HCEC 1CT (cell line): Measurements from ENCODE around the gene ARHGEF39.
"Not testable (repeated sequence)": the region's sequence is repeated elsewhere in the genome, so short reads cannot be mapped to it uniquely, and the experiment has no call there.

ENCODE experiments used
- DNase-seq: peaks from one replicate; pipeline ENCODE4 v3.0.0-alpha.2; 2017

The ARHGEF39 gene

DNA sequence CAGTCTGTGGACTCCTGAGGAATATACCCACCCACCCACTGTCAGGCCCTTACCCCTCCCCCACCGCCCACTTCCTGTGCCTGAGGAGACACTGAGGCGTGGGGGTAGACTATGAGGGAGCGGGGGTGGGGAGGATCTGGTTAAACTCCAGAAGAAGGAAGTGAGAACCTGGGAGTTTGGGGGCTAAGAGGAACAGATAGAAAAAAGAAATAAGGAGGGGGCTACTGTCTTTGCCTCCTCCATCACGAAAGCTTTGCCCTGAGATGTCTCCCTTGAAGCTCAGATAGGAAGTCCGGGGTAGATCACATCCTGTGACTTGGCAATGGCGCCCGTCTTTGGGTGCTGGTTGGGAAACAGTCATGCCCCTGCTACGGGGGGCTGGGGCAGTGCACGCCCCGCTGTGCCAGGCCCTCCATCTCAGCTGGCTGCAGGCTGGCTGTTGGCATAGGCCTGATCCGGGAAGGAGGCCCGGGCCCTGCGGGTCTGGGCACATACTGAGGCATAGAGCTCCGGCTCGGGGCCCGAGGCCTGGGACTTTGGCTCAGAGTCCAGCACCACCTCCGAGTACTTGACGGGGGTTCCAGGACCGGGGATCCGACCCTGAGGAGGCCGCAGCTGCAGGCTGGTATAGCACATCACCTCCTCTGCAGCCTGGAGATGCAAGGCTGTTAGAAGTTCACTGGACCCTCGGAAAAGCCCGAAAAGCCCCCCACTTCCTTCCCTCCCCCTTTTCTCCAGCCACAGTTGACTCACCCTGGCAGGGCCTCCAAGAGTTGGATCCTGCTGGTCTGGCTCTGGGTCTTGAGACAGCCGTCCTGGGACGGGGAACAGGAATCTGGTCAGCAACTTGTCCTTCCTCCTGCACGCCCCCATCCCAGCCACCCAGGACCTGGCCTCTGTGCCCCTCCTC, 15.3 kb downstream of the ARHGEF39 start:
- DNase-seq: no peak

DNA sequence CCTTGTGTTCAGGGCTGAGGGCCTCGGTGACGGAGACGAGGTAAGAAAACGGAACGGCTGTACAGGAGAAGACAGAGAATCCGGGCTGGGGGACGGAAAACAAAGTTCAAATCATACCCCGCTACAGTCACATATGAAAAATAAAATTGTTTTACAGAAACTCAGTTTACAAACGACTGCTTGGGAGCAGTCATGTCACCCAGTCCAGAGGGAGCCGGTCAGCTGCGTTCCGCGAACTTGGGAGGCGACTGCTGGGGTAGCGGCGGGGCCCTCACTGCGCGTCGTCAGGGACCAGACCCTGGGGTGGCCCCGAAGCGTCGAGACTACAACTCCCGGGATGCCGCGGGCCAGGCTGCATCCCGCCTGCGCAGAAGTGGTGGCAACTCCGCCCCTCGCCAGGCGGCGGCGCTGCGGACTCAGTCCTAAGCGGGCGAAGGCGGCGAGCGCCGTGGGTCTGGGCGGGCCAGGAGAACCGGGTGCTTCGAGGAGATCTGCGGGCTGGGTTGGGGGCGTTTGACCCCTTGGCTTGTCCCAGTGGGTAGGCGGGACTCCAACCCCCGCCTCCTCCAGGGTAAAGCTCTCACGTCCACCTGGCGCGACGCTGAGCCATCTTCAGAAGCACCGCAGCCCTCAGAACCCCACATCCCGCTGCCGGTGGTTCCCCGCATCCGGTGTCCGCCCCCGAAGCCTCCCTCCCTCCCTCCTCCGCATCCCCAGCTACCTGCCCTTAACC, 18.3 kb downstream of the ARHGEF39 start:
- DNase-seq: peak; percentile 89

DNA sequence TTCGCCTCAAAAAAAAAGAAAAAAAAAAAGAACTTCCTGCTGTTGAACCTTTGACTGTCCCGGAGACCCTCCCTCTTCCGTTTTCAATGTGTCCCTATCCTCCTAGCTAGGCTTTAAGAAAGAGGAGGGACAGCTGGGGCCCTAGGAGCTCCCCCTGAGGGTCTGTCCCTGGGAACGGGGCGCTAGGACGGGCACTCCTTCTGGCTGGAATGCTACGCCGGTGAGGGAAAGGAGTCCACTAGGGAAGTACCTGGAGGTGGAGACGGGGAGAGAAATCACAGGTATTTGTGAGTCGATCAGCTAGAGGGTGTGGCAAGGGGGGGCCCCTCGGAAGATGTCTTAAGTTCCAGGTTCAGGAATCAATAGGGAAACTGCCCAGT, 18.9 kb downstream of the ARHGEF39 start:
- no peak for DNase-seq

DNA sequence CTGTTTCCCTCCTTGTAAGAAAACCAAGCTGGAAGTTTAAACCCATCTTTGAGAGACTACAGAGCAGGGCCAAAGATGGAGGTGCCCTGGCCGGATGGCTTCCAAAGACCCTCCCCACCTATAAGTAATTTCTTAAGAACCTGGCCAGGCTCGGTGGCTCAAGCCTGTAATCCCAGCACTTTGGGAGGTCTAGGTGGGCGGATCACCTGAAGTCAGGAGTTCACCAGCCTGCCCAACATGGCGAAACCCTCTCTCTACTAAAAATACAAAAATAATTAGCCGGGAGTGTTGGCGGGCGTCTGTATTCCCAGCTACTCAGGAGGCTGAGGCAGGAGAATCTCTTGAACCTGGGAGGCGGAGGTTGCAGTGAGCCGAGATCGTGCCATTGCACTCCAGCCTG, 19.3 kb downstream of the ARHGEF39 start:
- DNase-seq: not testable (repeated sequence)

DNA sequence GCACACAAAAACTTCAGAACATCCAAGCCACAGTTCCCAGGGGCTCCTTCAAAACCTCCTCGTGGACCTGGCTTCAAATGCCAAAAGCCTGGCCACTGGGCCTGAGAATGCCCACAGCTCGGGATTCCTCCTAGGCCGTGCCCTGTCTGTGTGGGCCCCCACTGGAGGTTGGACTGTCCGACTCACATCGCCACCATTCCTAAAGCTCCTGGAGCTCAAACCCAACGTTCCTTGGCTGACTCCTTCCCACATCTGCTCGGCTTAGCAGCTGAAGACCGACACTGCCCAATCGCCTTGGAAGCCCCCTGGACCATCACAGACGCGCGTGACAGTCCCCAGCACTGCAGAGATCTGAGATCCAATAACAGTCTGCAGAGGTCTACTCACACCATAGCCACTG, 21.9 kb downstream of the ARHGEF39 start:
- no peak for DNase-seq

DNA sequence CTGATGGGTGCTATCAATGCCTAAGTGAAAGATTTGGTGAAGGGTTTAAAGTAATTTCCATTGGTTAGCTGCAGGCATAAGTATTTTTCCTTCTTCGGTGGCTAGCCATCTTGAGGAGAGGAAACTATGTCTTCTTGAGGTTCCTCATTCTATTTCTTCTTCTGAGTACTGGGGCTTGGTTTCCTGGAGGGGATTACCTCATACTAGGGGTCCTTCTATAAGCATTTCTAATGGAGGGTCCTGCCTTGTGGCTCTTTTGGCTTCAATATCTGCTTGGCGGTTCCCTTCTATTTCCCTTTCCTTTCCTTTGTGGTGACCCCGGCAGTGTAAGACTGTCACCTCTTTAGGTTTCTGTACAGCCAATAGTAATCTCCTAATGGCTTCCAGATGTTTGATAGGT, 23.5 kb downstream of the ARHGEF39 start:
- not testable (repeated sequence) for DNase-seq

DNA sequence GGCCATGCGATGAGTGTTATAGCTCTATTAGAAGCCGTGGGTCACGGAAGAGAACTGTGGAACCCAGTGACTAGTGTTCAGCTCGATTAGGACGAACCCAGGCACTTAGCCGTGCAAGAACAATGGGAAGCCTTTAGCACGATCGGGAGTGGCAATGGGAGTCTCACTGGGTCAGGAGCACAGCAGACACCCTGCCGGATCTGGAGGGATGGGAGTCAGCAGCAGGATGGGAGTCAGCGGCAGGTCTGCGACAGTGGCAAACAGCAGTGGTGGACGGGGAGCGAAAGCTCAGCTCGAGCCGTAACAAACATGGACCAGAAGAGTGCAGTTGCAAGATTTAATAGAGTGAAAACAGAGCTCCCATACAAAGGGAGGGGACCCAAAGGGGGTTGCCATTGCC, 24.6 kb downstream of the ARHGEF39 start:
- not testable (repeated sequence) for DNase-seq

DNA sequence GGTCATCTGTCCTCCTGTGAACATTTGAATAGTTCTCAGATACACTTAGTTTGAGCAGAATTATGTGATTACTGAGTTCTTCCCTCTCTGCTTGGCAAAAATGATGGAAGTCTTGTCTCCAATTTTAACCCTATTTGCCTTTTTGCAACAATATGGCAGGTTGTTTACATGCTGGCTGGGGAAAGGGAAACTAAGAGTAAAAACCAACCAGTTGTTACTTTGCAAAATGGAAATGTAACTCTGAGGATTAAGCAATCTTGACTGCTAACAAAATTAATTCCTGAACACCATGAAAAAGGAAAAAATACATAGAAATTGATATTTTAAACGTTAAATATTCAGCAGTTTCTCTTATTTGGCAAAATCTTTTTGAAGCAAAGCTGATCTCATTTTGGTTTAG, 25.4 kb downstream of the ARHGEF39 start:
- no peak for DNase-seq

DNA sequence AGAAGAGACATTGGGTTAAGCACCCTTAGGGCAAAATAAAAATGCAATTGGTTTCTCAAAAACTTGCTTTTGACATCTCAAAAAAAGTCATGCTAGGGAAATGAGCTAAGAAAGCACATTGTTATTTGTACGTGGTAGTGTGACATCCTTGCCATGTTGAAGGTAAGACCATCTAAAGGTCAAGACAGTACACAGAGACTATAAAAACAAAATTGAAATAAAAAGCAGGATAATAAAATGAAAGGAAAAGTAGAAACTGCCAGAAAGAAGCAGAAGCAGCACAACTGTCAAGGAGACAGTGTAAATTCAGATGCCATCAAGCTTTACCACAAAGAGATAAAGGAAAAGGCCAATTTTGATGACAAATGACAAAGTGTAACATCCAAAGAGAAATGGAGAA, 25.8 kb downstream of the ARHGEF39 start:
- DNase-seq: not testable (repeated sequence)

DNA sequence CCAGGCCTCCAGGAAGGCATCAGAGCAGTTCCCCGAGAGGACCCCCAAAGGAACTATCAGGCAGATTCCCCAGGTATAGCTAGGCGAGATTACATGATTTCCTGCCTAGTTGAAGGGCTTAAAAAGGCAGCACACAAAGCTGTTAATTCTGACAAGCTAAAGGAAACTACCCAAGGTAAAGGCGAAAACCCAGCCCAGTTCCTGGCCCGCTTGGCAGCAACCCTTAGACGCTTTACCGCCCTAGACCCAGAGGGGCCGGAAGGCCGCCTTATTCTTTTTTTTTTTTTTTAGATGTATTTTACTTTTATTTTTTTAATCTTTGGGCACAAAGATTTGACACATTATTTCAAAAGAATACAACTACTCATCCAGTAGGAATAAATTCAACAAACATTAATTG, 26.2 kb downstream of the ARHGEF39 start:
- not testable (repeated sequence) for DNase-seq

DNA sequence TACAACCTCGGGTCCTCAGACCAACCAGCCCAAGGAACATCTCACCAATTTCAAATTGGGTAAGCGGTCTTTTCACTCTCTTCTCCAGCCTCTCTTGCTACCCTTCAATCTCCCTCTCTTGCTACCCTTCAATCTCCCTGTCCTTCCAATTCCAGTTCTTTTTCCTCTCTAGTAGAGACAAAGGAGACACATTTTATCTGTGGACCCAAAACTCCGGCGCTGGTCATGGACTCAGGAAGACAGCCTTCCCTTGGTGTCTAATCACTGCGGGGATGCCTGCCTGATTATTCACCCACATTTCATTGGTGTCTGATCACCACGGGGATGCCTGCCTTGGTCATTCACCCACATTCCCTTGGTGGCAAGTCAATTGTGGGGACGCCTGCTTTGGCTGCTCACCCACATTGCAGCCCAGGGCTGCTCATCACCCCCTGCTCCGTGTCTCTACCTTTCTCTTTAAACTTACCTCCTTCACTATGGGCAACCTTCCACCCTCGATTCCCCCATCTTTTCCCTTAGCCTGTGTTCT, 27.5 kb downstream of the ARHGEF39 start:
- not testable (repeated sequence) for DNase-seq

DNA sequence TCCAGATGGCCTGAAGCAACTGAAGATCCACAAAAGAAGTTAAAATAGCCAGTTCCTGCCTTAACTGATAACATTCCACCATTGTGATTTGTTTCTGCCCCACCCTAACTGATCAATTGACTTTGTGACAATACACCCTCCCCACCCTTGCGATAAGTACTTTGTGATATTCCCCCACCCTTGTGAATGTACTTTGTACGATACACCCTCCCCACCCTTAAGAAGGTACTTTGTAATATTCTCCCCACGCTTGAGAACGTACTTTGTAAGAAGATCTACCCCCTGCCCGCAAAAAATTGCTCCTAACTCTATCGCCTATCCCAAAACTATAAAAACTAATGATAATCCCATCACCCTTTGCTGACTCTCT, 28.1 kb downstream of the ARHGEF39 start:
- not testable (repeated sequence) for DNase-seq

DNA sequence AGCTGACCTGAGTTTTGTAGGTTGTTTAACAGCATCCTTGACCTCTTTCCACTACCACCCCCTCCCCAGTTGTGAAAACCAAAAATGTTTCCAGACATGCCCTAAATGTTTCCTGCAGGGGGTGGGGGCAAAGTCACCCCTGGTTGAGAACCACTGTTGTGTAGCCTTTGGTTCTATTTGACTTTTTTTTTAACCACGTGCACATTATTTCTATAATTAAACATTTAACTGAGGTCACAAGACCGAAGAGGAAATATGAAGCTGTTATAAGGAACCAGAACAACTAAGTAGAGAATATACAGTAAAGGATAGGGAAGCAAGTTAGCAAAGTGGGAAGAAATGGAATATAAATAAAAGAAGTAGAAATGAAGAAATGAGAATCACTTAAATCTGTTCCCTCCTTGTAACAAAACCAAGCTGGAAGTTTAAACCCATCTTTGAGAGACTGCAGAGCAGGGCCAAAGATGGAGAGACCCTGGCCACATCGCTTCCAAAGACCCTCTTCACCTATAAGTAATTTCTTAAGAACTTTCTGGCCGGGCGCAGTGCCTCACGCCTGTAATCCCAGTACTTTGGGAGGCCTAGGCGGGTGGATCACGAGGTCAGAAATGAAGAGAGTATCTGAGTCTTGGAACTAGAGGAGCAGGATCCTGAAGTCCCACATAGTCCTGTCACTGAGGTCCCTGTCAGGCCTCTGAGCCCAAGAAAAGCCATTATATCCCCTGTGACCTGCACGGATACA, 28.7 kb downstream of the ARHGEF39 start:
- DNase-seq: no peak

DNA sequence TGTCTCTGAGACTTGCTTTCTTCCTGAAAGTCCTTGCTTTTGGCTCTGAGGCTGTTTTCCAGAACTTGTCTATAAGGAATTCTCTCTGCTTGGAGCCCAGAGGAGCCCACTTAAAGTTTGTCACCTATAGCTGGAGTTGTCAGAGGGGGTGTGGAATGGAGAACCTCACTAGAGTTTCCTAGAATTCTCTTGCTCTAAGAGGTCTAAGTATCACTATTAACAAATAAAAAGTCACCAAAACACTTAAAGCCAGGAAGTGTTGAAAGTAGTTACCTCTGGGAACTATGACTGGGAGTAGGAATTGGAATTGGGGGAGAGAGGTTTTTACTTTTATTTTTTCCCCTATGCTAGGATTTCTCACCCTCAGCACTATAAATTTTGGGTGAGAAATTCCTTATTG, 29.3 kb downstream of the ARHGEF39 start:
- DNase-seq: no peak

DNA sequence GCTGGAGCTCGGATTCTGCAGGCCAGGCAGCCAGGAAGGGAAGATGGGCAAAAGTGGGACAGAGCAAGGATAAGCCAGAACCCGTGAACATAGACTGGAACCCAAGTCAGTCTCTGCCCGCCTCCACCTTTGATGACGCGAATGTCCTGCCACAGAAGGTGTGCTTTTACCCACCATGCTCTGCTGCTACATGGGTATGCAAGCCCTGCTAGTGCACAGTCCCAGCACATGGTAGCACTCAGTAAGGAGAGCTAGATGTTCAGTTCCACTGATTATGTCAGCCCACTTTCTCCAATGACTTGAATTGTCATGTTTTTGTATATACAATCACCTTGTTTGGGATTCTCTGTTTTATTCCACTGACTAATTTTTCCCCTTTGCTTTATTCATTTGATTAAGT, 35.4 kb downstream of the ARHGEF39 start:
- no peak for DNase-seq

DNA sequence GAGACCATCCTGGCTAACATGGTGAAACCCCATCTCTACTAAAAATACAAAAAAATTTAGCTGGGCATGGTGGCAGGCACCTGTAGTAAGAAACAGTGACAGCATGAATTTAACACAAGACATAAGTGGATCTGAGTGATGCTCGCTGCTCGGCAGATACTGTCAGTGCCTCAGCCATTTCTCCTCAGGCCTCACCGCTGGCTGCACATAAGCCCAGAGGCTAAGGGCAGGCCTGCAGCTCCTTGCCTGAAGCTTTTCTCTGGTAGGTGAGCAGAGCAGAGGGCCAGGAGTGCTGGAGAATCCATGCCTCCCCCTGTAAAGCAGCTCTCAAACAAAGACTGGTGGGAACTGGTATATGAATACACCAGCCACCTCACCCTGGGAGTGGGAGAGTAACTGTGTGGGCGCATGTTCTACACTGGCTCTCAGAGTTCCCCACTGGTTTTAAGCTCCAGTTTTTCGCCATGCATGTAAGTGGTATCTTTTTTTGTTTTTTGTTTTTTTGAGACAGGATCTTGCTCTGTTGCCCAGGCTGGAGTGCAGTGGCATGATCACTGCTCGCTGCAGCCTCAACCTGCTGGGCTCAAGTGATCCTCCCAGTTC, 36.5 kb downstream of the ARHGEF39 start:
- DNase-seq: no peak

DNA sequence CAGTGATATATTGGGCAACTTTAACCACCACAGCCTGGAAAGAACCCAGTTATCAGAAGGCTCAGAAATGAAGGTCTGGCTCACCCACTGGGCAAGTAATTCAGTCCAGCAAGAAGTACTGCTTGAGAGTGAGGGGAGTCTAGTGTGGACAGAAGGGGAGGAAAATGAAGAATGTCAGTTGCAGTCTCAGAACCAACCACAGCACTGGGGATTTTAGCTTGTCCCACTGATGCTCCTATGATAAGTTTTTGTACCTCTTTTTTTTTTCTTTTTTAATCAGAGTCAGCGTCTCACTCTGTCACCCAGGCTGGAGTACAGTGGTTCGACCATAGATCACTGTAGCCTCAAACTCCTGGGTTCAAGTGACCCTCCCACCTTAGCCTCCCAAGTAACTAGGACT, 37.4 kb downstream of the ARHGEF39 start:
- no peak for DNase-seq

DNA sequence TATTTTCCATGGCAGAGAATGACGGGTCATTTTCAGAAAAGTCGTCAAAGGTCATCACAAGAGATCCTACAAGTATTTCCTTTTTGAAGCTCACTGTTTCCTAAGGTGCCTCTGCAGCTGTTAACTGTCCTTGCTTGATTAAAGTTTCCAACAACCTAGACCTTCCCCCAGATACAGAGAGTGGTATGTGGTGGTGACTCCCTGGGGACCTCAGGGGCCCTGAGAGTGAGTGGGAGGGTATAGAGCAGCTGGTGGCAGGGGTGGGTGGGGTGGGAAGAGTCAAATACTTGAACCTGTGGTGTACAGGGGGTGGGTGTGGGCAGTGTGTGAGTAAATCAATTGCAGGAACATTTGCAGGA, 45.2 kb downstream of the ARHGEF39 start:
- no peak for DNase-seq

DNA sequence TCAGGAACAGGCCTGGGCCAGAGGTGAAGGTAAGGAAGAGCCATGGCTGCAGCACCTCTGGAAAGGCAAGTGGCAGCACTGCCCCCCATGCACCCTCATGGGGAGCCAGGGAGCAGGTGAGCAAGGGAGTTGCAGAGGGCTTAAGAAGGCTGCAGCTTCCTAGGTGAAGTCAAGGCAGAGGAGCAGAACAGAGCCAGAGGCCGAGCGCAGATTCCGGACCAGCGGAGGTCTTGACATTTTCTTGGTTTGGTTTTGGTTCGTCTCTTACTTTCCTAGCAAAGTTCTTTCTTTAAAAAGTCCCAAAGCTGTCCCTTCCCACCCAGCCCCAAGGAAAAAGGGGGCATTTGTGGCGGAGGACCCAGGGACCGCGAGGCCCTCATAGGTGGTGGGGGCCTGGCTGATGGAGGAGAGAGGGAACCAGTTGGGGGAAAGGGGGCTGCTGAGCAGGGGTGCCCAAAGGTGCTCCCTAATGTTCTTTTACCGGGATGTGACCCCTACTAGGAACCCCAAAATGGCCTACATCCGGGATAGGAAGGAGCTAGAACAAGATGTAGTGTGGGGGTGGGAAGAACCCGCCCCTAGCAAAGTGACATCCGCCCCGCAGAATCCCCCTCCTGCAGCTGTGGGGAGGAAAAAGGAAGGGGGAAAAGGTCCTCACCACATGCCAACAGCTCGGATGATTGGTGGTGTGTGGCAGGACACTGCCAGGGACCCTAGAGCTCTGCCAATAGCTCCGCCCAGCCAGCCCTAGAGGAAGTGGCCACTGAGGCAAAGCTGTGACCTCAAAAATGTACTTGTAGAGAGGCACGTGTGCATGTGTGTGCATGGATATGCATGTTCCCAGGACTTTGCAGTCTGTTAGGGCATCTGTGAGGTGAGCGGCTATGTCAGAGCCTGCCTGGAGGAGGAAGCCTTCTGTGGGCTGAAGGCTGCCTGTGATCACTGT, 45.9 kb downstream of the ARHGEF39 start:
- no peak for DNase-seq

DNA sequence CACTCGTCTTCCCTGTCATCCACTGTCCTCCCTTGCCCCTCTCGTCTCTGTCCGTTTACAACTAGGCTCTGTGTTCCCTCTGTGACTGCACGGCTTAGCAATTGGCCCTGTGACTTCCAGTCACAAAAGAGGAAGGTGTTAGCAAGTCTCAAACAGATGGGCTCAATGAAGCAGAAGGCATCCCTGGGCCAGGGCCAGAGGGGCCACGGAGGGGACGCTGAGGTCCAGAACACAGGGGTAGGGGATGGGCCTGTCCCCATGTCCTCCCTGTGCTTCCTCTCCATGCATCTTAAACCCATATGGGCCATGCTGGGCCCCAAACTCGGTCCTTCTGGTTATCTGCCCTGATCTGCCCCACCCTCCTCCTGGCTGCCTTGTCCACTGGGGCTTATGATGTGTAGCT, 46.7 kb downstream of the ARHGEF39 start, which contains the start of gene CD72:
Gene CD72, minus strand, starts transcription at position 89 of the 403 bp plus-strand sequence. CDS start 110 bp downstream, outside the sequence.
- no peak for DNase-seq

DNA sequence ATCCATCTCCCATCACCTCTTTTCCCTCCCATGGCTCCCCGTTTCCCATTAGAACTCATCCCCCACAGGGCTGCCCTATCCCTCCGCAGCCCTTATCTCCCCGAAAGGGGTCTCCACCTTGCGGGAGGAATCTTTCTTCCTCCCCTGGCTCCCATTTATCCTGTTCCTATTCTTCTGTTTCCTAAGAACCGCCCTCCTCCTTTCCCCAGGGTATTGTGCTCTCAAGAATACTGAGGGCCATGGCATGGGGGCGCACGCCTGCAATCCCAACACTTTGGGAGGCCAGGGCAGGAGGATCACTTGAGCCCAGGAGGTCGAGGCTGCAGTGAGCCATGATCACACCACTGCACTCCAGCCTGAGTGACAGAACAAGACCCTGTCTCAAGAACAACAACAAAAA, 47.4 kb downstream of the ARHGEF39 start:
- DNase-seq: no peak
